Measurements from ENCODE around the gene RAB38.

RAB38 gene

GRCh38 chr11:88183233-88183632 lies 8.0 kb upstream of the RAB38 start:
- no peak overlapping the region for H3K4me3 ChIP-seq (ENCODE audit: low read depth, low read length)
- TF ChIP-seq CTCF (IDR thresholded peaks at IDR 0.05; ENCODE audit: low read depth, low read length, missing control alignments): no peak
- DNase-seq (ENCODE audit: low read depth): no peak

GRCh38 chr11:88181776-88182175 lies 6.5 kb upstream of the RAB38 start:
- no peak overlapping the region for H3K4me3 ChIP-seq (ENCODE audit: low read depth, low read length)
- DNase-seq (ENCODE audit: low read depth): no peak
- no peak for TF ChIP-seq CTCF (IDR thresholded peaks at IDR 0.05; ENCODE audit: low read depth, low read length, missing control alignments)

- peak; percentile 3 for TF ChIP-seq CTCF (IDR thresholded peaks at IDR 0.05; ENCODE audit: low read depth, low read length, missing control alignments)
- no peak for DNase-seq (ENCODE audit: low read depth)
- no peak overlapping the region for H3K4me3 ChIP-seq (ENCODE audit: low read depth, low read length)
Measured at GRCh38 chr11:88179971-88180629, 4.9 kb upstream of the RAB38 start.

- no peak for DNase-seq (ENCODE audit: low read depth)
- H3K4me3 ChIP-seq (ENCODE audit: low read depth, low read length): no peak overlapping the region
Measured at GRCh38 chr11:88179141-88179540, 3.9 kb upstream of the RAB38 start.

GRCh38 chr11:88178191-88178590 lies 2.9 kb upstream of the RAB38 start:
- TF ChIP-seq CTCF (IDR thresholded peaks at IDR 0.05; ENCODE audit: low read depth, low read length, missing control alignments): no peak
- DNase-seq (ENCODE audit: low read depth): no peak
- no peak overlapping the region for H3K4me3 ChIP-seq (ENCODE audit: low read depth, low read length)

More at GRCh38 chr11:88179141-88179540, 3.9 kb upstream of the RAB38 start:
- TF ChIP-seq CTCF (IDR thresholded peaks at IDR 0.05; ENCODE audit: low read depth, low read length, missing control alignments): no peak

GRCh38 chr11:88175569-88176075 lies 379 bp upstream of the RAB38 start:
- no peak overlapping the region for H3K4me3 ChIP-seq (ENCODE audit: low read depth, low read length)
- no peak for TF ChIP-seq CTCF (IDR thresholded peaks at IDR 0.05; ENCODE audit: low read depth, low read length, missing control alignments)
- DNase-seq (ENCODE audit: low read depth): no peak

- no peak for DNase-seq (ENCODE audit: low read depth)
- TF ChIP-seq CTCF (IDR thresholded peaks at IDR 0.05; ENCODE audit: low read depth, low read length, missing control alignments): no peak
- H3K4me3 ChIP-seq (ENCODE audit: low read depth, low read length): no peak overlapping the region
Measured at GRCh38 chr11:88173956-88174355, 1.3 kb downstream of the RAB38 start.

Data from GM12864 (cell line).